ENCODE measurements around the gene MAD2L1BP. TPM values are rescaled to one million over a fixed set of nuclear protein-coding genes. Genes with fewer than 3 reads are reported as not detected.

MAD2L1BP gene
- total and polyA plus RNA-seq, 2 of the 13 experiments (the other 11 are each of a cell fraction or from before 2014, with no cell fraction given), result 54.2 to 55.5 TPM

DNA sequence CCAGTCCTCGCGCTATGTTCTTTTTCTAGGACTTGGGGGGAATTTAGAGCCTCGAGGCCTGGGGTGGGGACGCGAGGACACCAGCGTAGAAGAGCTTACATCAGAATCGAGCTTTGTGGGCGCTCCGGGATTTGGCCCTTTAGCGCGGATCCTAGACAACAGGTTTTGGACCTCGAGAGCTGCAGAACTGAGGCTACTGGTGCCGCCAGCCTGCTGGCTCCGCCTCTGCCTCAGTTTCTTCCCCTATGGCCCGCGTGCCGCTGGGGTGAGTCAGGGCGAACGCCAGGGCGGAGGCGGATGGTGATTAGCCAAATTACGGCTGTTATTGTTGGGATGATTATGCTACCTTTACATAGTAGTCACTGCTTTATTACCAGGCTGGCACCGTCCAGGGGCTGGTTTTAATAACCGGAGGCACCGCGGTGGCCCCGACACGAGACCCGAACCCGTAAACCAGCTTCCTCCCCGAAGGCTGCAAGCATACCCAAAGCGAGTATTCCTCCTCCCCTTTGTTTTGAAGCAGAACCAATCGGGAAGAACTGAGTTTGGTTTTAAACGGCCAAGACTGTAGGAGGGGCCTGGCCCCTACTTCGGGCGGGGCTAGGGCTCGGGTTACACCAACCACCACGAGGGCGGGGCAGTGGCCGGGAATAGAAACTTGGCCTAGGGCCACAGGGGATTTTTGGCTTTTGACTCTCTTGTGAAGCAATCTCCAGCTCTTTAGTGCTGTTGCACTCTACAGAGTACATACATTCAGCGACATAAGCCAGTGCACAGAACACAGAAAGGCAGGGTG, 5.9 kb upstream of the MAD2L1BP start (continued):
- TF ChIP-seq, protein P1, sequence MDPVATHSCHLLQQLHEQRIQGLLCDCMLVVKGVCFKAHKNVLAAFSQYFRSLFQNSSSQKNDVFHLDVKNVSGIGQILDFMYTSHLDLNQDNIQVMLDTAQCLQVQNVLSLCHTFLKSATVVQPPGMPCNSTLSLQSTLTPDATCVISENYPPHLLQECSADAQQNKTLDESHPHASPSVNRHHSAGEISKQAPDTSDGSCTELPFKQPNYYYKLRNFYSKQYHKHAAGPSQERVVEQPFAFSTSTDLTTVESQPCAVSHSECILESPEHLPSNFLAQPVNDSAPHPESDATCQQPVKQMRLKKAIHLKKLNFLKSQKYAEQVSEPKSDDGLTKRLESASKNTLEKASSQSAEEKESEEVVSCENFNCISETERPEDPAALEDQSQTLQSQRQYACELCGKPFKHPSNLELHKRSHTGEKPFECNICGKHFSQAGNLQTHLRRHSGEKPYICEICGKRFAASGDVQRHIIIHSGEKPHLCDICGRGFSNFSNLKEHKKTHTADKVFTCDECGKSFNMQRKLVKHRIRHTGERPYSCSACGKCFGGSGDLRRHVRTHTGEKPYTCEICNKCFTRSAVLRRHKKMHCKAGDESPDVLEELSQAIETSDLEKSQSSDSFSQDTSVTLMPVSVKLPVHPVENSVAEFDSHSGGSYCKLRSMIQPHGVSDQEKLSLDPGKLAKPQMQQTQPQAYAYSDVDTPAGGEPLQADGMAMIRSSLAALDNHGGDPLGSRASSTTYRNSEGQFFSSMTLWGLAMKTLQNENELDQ (CRISPR knock-in tag; IDR thresholded peaks at IDR 0.05; ENCODE audit: borderline replicate concordance), result no peak
- 0 out of 2 replicates have a peak, but pooled peaks have one; percentile 2 for TF ChIP-seq KAT7 (CRISPR knock-in tag; IDR thresholded peaks at IDR 0.05; ENCODE audit: borderline replicate concordance)
- no peak; the same call in 1 of the 2 replicates for TF ChIP-seq ARNTL (CRISPR knock-in tag; IDR thresholded peaks at IDR 0.05)
- peak; percentile 99 for TF ChIP-seq MEF2D (CRISPR knock-in tag; IDR thresholded peaks at IDR 0.05)
- 0 out of 2 replicates have a peak, but pooled peaks have one; percentile 60 for TF ChIP-seq HMG20A (CRISPR knock-in tag; IDR thresholded peaks at IDR 0.05; ENCODE audit: borderline replicate concordance)
- peak; percentile 36; the same call in 1 of the 2 replicates for TF ChIP-seq IRX3 (CRISPR knock-in tag; IDR thresholded peaks at IDR 0.05; ENCODE audit: borderline replicate concordance, low read depth)
- no peak for TF ChIP-seq NONO (IDR thresholded peaks at IDR 0.05)
- peak; percentile 60 for TF ChIP-seq NONO (CRISPR knock-in tag; conservative IDR thresholded peaks at IDR 0.05)
- peak; percentile 99 for TF ChIP-seq SIX4 (CRISPR knock-in tag; IDR thresholded peaks at IDR 0.05)
- TF ChIP-seq, protein P2, sequence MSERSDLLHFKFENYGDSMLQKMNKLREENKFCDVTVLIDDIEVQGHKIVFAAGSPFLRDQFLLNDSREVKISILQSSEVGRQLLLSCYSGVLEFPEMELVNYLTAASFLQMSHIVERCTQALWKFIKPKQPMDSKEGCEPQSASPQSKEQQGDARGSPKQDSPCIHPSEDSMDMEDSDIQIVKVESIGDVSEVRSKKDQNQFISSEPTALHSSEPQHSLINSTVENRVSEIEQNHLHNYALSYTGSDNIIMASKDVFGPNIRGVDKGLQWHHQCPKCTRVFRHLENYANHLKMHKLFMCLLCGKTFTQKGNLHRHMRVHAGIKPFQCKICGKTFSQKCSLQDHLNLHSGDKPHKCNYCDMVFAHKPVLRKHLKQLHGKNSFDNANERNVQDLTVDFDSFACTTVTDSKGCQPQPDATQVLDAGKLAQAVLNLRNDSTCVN (CRISPR knock-in tag; IDR thresholded peaks at IDR 0.05; ENCODE audit: borderline replicate concordance), result no peak
- peak; percentile 58; the same call in 1 of the 2 replicates for TF ChIP-seq ZNF354B (CRISPR knock-in tag; IDR thresholded peaks at IDR 0.05)
- peak; percentile 82 for TF ChIP-seq ZMYM4 (CRISPR knock-in tag; IDR thresholded peaks at IDR 0.05)
- TF ChIP-seq ATF7-NPFF (CRISPR knock-in tag; IDR thresholded peaks at IDR 0.05; ENCODE audit: low read depth), result no peak
- TF ChIP-seq, protein P3, sequence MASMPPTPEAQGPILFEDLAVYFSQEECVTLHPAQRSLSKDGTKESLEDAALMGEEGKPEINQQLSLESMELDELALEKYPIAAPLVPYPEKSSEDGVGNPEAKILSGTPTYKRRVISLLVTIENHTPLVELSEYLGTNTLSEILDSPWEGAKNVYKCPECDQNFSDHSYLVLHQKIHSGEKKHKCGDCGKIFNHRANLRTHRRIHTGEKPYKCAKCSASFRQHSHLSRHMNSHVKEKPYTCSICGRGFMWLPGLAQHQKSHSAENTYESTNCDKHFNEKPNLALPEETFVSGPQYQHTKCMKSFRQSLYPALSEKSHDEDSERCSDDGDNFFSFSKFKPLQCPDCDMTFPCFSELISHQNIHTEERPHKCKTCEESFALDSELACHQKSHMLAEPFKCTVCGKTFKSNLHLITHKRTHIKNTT (CRISPR knock-in tag; IDR thresholded peaks at IDR 0.05), result no peak
- TF ChIP-seq ZNF160 (CRISPR knock-in tag; IDR thresholded peaks at IDR 0.05), result no peak
- TF ChIP-seq, protein P4, sequence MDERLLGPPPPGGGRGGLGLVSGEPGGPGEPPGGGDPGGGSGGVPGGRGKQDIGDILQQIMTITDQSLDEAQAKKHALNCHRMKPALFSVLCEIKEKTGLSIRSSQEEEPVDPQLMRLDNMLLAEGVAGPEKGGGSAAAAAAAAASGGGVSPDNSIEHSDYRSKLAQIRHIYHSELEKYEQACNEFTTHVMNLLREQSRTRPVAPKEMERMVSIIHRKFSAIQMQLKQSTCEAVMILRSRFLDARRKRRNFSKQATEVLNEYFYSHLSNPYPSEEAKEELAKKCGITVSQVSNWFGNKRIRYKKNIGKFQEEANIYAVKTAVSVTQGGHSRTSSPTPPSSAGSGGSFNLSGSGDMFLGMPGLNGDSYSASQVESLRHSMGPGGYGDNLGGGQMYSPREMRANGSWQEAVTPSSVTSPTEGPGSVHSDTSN (CRISPR knock-in tag; IDR thresholded peaks at IDR 0.05), result no peak
- no peak for TF ChIP-seq ATM (IDR thresholded peaks at IDR 0.05; ENCODE audit: borderline replicate concordance)
- peak; percentile 84; the same call in 1 of the 2 replicates for TF ChIP-seq ZNF430 (CRISPR knock-in tag; IDR thresholded peaks at IDR 0.05)
- TF ChIP-seq CHCHD3 (CRISPR knock-in tag; IDR thresholded peaks at IDR 0.05), result no peak
- TF ChIP-seq SRSF4 (IDR thresholded peaks at IDR 0.05; ENCODE audit: low read depth, low read length, poor library complexity, severe bottlenecking), result no peak
- peak; percentile 36 for TF ChIP-seq ZKSCAN8 (CRISPR knock-in tag; IDR thresholded peaks at IDR 0.05; ENCODE audit: borderline replicate concordance)
- no peak; the same call in 1 of the 2 replicates for TF ChIP-seq GTF2F1 (IDR thresholded peaks at IDR 0.05; ENCODE audit: low read length)
- TF ChIP-seq ZNF781 (CRISPR knock-in tag; IDR thresholded peaks at IDR 0.05; ENCODE audit: borderline replicate concordance, not compliant biosample characterization), result peak; percentile 25
- no peak for TF ChIP-seq SYNCRIP (IDR thresholded peaks at IDR 0.05; ENCODE audit: insufficient read depth, low read depth, low read length)
